Heart left ventricle (tissue), 16 donors: ENCODE measurements around the gene PDXK. TPM values are rescaled to one million over a fixed set of nuclear protein-coding genes. Genes with fewer than 3 reads are reported as not detected.

Source experiments
- ATAC-seq, 4 donors: fragments of 200-7000 bp; cut with Tn5 transposase; one replicate each; pipeline ENCODE4 v1.9.1; 2020 to 2022; ENCODE audit warnings: moderate library complexity in 4 of 4, mild to moderate bottlenecking in 3 of 4, moderate number of reproducible peaks in 1 of 4
- DNase-seq, 5 donors: peaks; one replicate each; pipeline ENCODE4 v3.0.0-alpha.2; 2020
- H3K27ac ChIP-seq, 12 donors: fragments of 200-600 bp; sonication (generic) in 4 of 12; one replicate each; pipeline versions ENCODE4 v1.5.0 to v1.8.0; 2016 to 2022; ENCODE audit warnings: mild to moderate bottlenecking in 2 of 12
- H3K27me3 ChIP-seq, 9 donors: fragments of 200-600 bp; sonication (generic) in 2 of 9; one replicate each; pipeline versions ENCODE4 v1.5.1 to v1.8.0; 2016 to 2022; ENCODE audit warnings: mild to moderate bottlenecking in 3 of 9
- H3K36me3 ChIP-seq, 9 donors: fragments of 200-600 bp; sonication (generic) in 2 of 9; one replicate each; pipeline versions ENCODE4 v1.5.0 to v1.8.0; 2018 to 2022; ENCODE audit warnings: mild to moderate bottlenecking in 2 of 9
- H3K4me1 ChIP-seq, 12 donors: fragments of 200-600 bp; sonication (generic) in 4 of 12; one replicate each; pipeline versions ENCODE4 v1.5.0 to v1.8.0; 2016 to 2022; ENCODE audit warnings: mild to moderate bottlenecking in 3 of 12
- H3K4me3 ChIP-seq, 12 donors: fragments of 200-600 bp; sonication (generic) in 4 of 12; one replicate each; pipeline versions ENCODE4 v1.5.0 to v1.8.0; 2017 to 2022; ENCODE audit warnings: mild to moderate bottlenecking in 9 of 12, moderate library complexity in 4 of 12
- H3K9me3 ChIP-seq, 12 donors: fragments of 200-600 bp; sonication (generic) in 4 of 12; one replicate each; pipeline versions ENCODE4 v1.5.0 to v1.8.0; 2016 to 2022; ENCODE audit warnings: mild to moderate bottlenecking in 1 of 12
- POLR2A ChIP-seq, 2 donors: fragments of 450-650 bp; IDR thresholded peaks; one replicate each; pipeline ENCODE4 v1.6.1; 2017; ENCODE audit warnings: antibody characterized with exemption in 2 of 2, mild to moderate bottlenecking in 2 of 2, moderate library complexity in 2 of 2
- WGBS, 4 donors: extraction: QIAGEN DNeasy Blood & Tissue Kit in 2 of 4; methylation state at CpG; one replicate each; pipeline versions ENCODE4 v1.1.5 to v1.1.7; 2013 to 2018; 5-methylcytosine and 5-hydroxymethylcytosine counted together
- intact Hi-C, 10 donors: fragments of 100-400 bp; cut with DNase I; formaldehyde crosslinking; loops; one replicate each; pipeline versions ENCODE4 v1.11.1 to v1.14.2; 2022
- polyA plus RNA-seq, 2 donors: library from polyadenylated mRNA; stranded (reverse); fragments of 200-250 nt; gene quantifications; one replicate each; pipeline ENCODE4 v1.2.3, GENCODE V29; 2013
- total RNA-seq, 9 donors: library from RNA; depleted of rRNA in 2 of 9; stranded (reverse); fragments of >200 nt in 2 of 9; fragmentation: NEBNext Ultra II Directional in 3 of 9; extraction: Animal tissue kit (Norgen Biotek cat#: 25700) in 3 of 9; gene quantifications; one replicate each; pipeline versions ENCODE4 v1.1.0 to v1.2.4, GENCODE V29; 2016 to 2023
- TF ChIP-seq, protein P1 (sequence below), 12 donors: fragments of 200-600 bp; sonication (generic) in 4 of 12; IDR thresholded peaks; one replicate each; pipeline versions ENCODE4 v1.5.0 to v1.8.0; 2018 to 2022; ENCODE audit warnings: antibody characterized with exemption in 12 of 12, mild to moderate bottlenecking in 5 of 12
- donor health status: ischemic (EF 13 %, LVEDD 7.1; RV severe dilation, severe dysfunction).
- donor health status: healthy with polysubstance abuse.
- donor health status: DM: no; HTN: yes; CAD: no.
- donor health status: DM: no; HTN: no; CAD: no.
- donor health status: ischemic (EF 25% LVEDD 6.9; RV normal size, moderate dysfunction).
- donor health status: ischemic (EF 25% LVEDD 5.7; RV mildly dilated, moderate dysfunction).
- donor health status: healthy.
- donor health status: DM: yes; HTN: yes; CAD: no.
- donor health status: ischemic (EF 35%, LVEDD 5.7; RV mildly dilated, moderate dysfunction).
- donor health status: nonischemic (EF 11% LVEDD 7.7; RV severe dilation, severe dysfunction).
- donor health status: DM: yes; HTN: yes; CAD: no.
- donor health status: PGD.
- donor health status: ischemic (EF 29% LVEDD 5.4; RV normal size, mild dysfunction).
- donor health status: nonischemic (EF 23%, LVEDD 6.1; RV moderate dilation, normal function).

The PDXK gene
- total and polyA plus RNA-seq, 11 donors, result 46.5 to 105 (median 79.7) TPM

DNA sequence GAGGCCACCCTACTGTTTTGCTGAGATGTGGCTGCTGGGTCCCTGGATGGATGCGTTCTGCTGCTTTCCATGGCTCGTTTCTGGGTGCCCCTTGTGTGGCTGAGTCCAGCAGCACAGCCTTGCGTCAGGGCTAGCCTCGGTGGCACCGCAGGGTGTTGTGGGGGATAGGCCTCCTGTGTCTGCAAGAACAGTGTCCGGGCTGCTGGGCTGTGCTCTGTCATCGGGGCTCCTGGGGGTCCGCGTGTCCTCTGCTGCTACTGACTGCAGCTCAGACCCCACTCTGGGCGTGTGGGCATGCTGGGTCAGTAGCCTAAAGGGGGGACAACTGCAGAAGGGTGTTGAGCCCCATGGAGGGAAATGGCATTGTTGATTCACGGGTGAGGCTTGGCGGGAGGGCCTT lies 75.4 kb downstream of the PDXK start:
- Histone ChIP-seq H3K4me3 (no peak overlapping the region), H3K27me3 (no peaks in the 10 kb centered on the region), H3K9me3 (no peaks in the 10 kb centered on the region), H3K27ac (no peak overlapping the region), H3K36me3 (peaks cover 5 to 84% (median 73%) of the 10 kb centered on the region in 9 donors), H3K4me1 (peaks cover 0 to 16% (median 12%) of the 10 kb centered on the region in 12 donors)
- WGBS, 4 donors, result 64 to 95% (median 89%) methylated on average over 7 to 12 of the region's 12 CpGs
- no peak for TF ChIP-seq POLR2A (IDR thresholded peaks at IDR 0.05)
- TF ChIP-seq, protein P1, sequence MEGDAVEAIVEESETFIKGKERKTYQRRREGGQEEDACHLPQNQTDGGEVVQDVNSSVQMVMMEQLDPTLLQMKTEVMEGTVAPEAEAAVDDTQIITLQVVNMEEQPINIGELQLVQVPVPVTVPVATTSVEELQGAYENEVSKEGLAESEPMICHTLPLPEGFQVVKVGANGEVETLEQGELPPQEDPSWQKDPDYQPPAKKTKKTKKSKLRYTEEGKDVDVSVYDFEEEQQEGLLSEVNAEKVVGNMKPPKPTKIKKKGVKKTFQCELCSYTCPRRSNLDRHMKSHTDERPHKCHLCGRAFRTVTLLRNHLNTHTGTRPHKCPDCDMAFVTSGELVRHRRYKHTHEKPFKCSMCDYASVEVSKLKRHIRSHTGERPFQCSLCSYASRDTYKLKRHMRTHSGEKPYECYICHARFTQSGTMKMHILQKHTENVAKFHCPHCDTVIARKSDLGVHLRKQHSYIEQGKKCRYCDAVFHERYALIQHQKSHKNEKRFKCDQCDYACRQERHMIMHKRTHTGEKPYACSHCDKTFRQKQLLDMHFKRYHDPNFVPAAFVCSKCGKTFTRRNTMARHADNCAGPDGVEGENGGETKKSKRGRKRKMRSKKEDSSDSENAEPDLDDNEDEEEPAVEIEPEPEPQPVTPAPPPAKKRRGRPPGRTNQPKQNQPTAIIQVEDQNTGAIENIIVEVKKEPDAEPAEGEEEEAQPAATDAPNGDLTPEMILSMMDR (IDR thresholded peaks at IDR 0.05), result no peak
- intact Hi-C loops, result loop anchor here in 1 of 10 donors (10.0 kb wide), 1 partner anchor 510 kb away; the partner anchor contains the start of gene PFKL
- ATAC-seq, result no peak
- no peak for DNase-seq

GRCh38 chr21:43794857-43795256 lies 75.9 kb downstream of the PDXK start:
- ATAC-seq (no peak), DNase-seq (no peak)
- Histone ChIP-seq H3K4me3 (no peak overlapping the region), H3K27ac (no peak overlapping the region), H3K27me3 (no peaks in the 10 kb centered on the region), H3K36me3 (peaks cover 5 to 90% (median 78%) of the 10 kb centered on the region in 9 donors), H3K4me1 (peaks cover 0 to 14% (median 11%) of the 10 kb centered on the region in 12 donors), H3K9me3 (no peaks in the 10 kb centered on the region)
- intact Hi-C loops, result loop anchor here in 1 of 10 donors (10.0 kb wide), 1 partner anchor 510 kb away; the partner anchor contains the start of gene PFKL
- TF ChIP-seq, protein P1 (IDR thresholded peaks at IDR 0.05), result no peak
- no peak for TF ChIP-seq POLR2A (IDR thresholded peaks at IDR 0.05)
- WGBS, 4 donors, result 88 to 96% (median 91%) methylated on average over 5 to 14 of the region's 14 CpGs

- intact Hi-C loops, result loop anchor here in 1 of 10 donors (10.0 kb wide), 1 partner anchor 507 kb away; the partner anchor contains the start of gene PFKL
- 91 to 93% (median 92%) methylated on average over 18 to 19 of the region's 19 CpGs for WGBS, 4 donors
- no peak overlapping the region for H3K27ac ChIP-seq
- ATAC-seq (no peak), DNase-seq (no peak)
- TF ChIP-seq POLR2A (IDR thresholded peaks at IDR 0.05), result no peak
- TF ChIP-seq, protein P1 (IDR thresholded peaks at IDR 0.05), result no peak
- no peak overlapping the region for H3K4me3 ChIP-seq
- H3K9me3 ChIP-seq, result no peaks in the 10 kb centered on the region
- H3K27me3 ChIP-seq, result no peaks in the 10 kb centered on the region
- H3K36me3 ChIP-seq, result peaks cover 5 to 100% (median 97%) of the 10 kb centered on the region in 9 donors
- no peaks in the 10 kb centered on the region for H3K4me1 ChIP-seq
These were observed 78.5 kb downstream of the PDXK start for GRCh38 chr21:43797415-43797814.

DNA sequence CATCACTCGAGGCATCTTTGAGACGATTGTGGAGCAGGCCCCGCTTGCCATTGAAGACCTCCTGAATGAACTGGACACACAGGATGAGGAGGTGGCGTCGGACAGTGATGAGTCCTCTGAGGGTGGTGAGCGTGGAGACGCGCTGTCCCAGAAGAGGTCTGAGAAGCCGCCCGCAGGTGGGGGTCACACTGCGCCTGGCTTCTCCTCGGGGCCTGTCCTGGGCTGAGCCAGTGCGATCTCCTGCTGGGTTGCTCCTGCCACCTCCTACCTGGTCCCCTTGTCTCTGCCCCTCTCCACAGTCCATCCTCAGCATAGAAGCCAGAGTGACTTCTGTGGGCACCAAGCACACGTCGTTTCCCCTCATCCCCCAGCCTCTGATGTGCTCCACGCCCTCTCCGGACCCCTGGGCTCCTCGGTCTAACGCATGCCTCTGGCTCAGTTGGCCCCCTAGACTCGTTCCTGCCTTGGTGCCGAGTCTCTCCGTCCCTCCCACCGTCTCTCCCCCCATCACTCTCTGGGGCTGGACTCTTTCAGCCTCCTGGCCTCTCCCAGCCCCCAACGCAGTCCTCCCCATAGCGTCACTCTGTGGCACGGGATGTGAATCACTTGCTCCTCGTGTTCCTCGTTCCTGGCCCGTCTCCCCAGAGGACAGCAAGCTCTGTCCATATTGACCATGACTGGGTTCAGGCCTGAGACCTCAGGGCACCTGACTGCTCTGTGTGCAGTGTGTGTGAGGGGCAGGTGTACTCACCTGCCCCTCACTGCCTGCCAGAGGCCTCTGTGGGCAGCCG lies 79.2 kb downstream of the PDXK start:
- Histone ChIP-seq H3K9me3 (no peaks in the 10 kb centered on the region), H3K4me3 (no peak overlapping the region), H3K36me3 (peaks cover 5 to 100% (median 96%) of the 10 kb centered on the region in 9 donors), H3K4me1 (no peaks in the 10 kb centered on the region), H3K27me3 (no peaks in the 10 kb centered on the region), H3K27ac (no peak overlapping the region)
- peak in 2 of 5 donors; percentile 9 to 43 for DNase-seq
- ATAC-seq, result no peak
- TF ChIP-seq, protein P1 (IDR thresholded peaks at IDR 0.05), result no peak
- TF ChIP-seq POLR2A (IDR thresholded peaks at IDR 0.05), result no peak
- WGBS, 4 donors, result 90 to 93% (median 91%) methylated on average over 30 of the region's 30 CpGs
- intact Hi-C loops, result loop anchor here in 1 of 10 donors (10.0 kb wide), 1 partner anchor 507 kb away; the partner anchor contains the start of gene PFKL
